ENCODE measurements around the gene SF3B6.
A peak's percentile ranks its signal among the peaks of the same experiment; 100 is the strongest.

SF3B6 gene

GRCh38 chr2:24088821-24089359, 12.8 kb upstream of the SF3B6 start:
- no peak for DNase-seq

- no peak for DNase-seq
These were observed 10.9 kb upstream of the SF3B6 start for GRCh38 chr2:24087032-24087431.

- DNase-seq = no peak
These were observed 10.1 kb upstream of the SF3B6 start for GRCh38 chr2:24086241-24086640.

GRCh38 chr2:24085200-24085489, 9.0 kb upstream of the SF3B6 start:
- no peak for DNase-seq

GRCh38 chr2:24084386-24085199, 8.5 kb upstream of the SF3B6 start, which contains the start of gene TP53I3:
TSS of gene TP53I3 (minus strand) at chr2:24084834. CDS start at chr2:24084326, 508 bp downstream.
- DNase-seq = no peak

- DNase-seq = no peak
These were observed 7.7 kb upstream of the SF3B6 start for GRCh38 chr2:24083567-24084385.

GRCh38 chr2:24082787-24083566, 6.9 kb upstream of the SF3B6 start:
- no peak for DNase-seq

GRCh38 chr2:24080701-24081100, 4.6 kb upstream of the SF3B6 start:
- DNase-seq = peak; percentile 45

- no peak for DNase-seq
These were observed 1.8 kb upstream of the SF3B6 start for GRCh38 chr2:24077879-24078278.

- no peak for DNase-seq
These were observed 1.4 kb upstream of the SF3B6 start for GRCh38 chr2:24077535-24077877.

GRCh38 chr2:24076849-24077534, 866 bp upstream of the SF3B6 start:
- DNase-seq = no peak

- no peak for DNase-seq
These were observed 867 bp downstream of the SF3B6 start for GRCh38 chr2:24075259-24075658.

- DNase-seq = no peak
These were observed 2.3 kb downstream of the SF3B6 start for GRCh38 chr2:24073816-24074215.

- DNase-seq = no peak
These were observed 3.9 kb downstream of the SF3B6 start for GRCh38 chr2:24072259-24072658.

GRCh38 chr2:24065341-24065740, 10.8 kb downstream of the SF3B6 start:
- DNase-seq = no peak

- DNase-seq = no peak
These were observed 17.4 kb downstream of the SF3B6 start for GRCh38 chr2:24058564-24059271.

GRCh38 chr2:24055750-24056149, 20.4 kb downstream of the SF3B6 start:
- DNase-seq = no peak

- no peak for DNase-seq
These were observed 21.6 kb downstream of the SF3B6 start for GRCh38 chr2:24054366-24055010.

GRCh38 chr2:24052951-24053350, 23.2 kb downstream of the SF3B6 start:
- no peak for DNase-seq

GRCh38 chr2:24051833-24052232, 24.3 kb downstream of the SF3B6 start:
- no peak for DNase-seq

Measured in NCI-H187 treated with DMSO at 0.1 percent for 48 hours (cell line).